VCaP (cell line): ENCODE data around the gene OR6Y1.

Experiments
- H3K27ac ChIP-seq: fragments of 450-650 bp; 2 replicates; pipeline ENCODE4 v1.5.1; 2017
- CTCF ChIP-seq: fragments of 450-650 bp; conservative IDR thresholded peaks from 2 replicates; pipeline ENCODE4 v1.5.1; 2017; ENCODE audit warnings: mild to moderate bottlenecking, moderate library complexity

Gene OR6Y1

GRCh38 chr1:158554352-158554751, at the start of gene OR6Y1:
OR6Y1 (minus strand) TSS chr1:158554405; CDS start chr1:158548105, 6,300 bp downstream.
- TF ChIP-seq CTCF: no peak
- H3K27ac ChIP-seq: no peak within 1 kb of the TSS

DNA sequence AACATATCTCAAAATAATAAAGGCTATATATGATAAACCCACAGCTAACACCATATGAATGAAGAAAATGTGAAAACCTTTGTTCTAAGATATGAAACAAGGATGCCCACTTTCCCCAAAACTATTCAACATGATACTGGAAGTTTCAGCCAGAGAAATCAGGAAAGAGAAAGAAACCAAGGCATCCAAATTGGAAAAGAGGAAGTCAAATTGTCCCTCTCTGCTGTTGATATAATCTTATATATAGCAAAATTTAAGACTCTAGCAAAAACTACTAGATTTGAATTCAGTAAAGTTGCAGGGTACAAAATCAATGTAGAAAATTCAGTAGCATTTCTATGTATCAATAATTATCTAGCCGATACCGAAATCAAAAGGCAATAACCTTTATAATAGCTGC, 46.5 kb upstream of the OR6Y1 start:
- no peak overlapping the region for H3K27ac ChIP-seq
- no peak for TF ChIP-seq CTCF

GRCh38 chr1:158586942-158587341, 32.7 kb upstream of the OR6Y1 start:
- no peak overlapping the region for H3K27ac ChIP-seq
- TF ChIP-seq CTCF: no peak

DNA sequence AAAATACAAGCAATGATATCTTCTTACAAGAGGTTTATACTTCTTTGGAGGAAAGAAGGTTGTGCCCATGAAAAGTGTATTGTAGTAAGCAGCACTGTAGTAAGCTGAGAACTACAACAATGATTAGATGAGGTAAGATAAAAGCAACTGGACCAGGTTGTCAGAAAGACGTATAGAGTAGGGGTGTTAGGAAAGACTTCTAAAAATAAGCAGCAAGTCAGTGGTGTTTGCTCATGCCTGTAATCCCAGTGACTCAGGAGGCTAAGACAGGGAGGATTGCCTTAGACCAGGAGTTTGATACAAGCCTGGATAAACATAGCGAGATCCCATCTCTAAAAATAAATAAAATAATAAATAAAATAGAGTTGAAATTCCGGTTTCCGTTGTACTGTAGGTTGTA, 29.8 kb upstream of the OR6Y1 start:
- no peak for TF ChIP-seq CTCF
- H3K27ac ChIP-seq: no peak overlapping the region

DNA sequence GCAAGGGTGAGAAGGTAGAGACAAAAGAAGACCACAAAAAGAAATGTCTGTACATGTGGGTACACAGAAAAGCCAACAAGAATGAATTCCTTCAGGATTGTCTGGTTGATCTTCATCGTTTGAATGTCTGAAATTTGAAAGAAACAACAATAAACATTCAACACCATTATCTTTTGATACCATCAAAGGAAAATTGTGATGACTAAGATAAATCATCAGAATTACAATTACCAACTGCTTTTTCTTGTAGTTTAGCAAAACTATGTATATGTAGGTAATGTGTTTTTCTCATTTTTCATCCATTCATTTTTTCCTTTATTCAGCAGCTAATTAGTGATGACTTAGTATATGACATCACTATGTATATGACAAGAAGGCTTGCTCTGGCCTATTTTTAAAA, 25.5 kb upstream of the OR6Y1 start, which contains the start of gene OR10X1:
Gene OR10X1 (minus strand): TSS at position 167 of the 400 bp plus-strand sequence. CDS start 0 bp downstream, at position 167.
- no peak for TF ChIP-seq CTCF

DNA sequence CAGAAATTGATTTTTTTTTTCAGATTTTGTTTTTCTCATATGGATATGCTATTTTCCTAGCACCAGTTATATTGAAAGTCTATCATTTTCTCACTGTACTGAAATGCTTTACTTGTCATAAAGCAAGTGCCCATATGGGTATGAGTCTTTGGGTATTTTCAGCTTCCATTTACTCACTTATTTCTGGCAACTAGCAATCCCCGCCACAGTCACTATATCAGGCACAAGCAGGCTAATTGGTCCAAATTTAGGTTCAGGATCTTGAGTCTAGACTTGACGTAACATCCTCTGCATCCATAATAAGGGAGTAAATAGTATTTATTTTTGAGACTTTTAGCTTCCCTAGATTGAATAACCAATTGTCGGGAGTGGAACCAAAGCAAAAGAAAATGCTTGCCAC, 23.4 kb upstream of the OR6Y1 start:
- TF ChIP-seq CTCF: no peak
- H3K27ac ChIP-seq: no peak overlapping the region

More for the DNA sequence above, 25.5 kb upstream of the OR6Y1 start, which contains the start of gene OR10X1:
- H3K27ac ChIP-seq: no peak within 1 kb of the TSS

DNA sequence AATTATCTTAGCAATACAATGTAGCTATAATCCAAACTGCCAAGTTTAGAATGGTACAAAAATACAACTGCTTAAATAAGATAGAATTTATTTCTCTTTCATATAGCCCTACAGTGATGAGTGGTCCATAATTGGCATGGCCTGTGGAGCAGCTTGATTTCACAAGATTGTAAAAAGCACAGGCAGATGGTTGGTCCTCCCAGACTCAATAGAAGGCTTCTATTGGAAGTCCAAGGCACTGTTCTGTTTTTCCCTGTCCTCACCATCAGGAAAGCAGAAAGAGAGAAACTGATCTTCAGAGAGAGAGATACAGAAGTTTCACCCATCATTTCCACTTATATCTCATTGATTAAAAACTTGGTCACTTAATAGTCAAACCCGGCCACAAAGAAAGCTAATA, 18.0 kb upstream of the OR6Y1 start:
- TF ChIP-seq CTCF: no peak
- H3K27ac ChIP-seq: no peak overlapping the region
